GM12878 (cell line): ENCODE results near the gene ARHGAP15.

Source experiments
- GABPA ChIP-seq: IDR thresholded peaks from 2 replicates; pipeline ENCODE4 v1.6.1; 2014; ENCODE audit warnings: antibody characterized with exemption, low read depth, mild to moderate bottlenecking, inconsistent platforms
- IKZF1 ChIP-seq: fragments of 450-650 bp; conservative IDR thresholded peaks from 2 replicates; pipeline ENCODE4 v1.6.1; 2017; ENCODE audit warnings: antibody characterized with exemption, mild to moderate bottlenecking

- TF ChIP-seq IKZF1 (no peak), GABPA (no peak)
These were observed 183.2 kb downstream of the ARHGAP15 start for GRCh38 chr2:143312441-143312840.
